Measurements from ENCODE around the gene SIAH1. TPM values are rescaled to one million over a fixed set of nuclear protein-coding genes. Genes with fewer than 3 reads are reported as not detected.
"Not testable (repeated sequence)": the region's sequence is repeated elsewhere in the genome, so short reads cannot be mapped to it uniquely, and the experiment has no call there.

SIAH1 gene
- total RNA-seq, 1 donor from 2014 or later: 31.1 TPM

- H3K36me3 Mint-ChIP-seq (ENCODE audit: low read depth): peaks cover 26% of the 10 kb centered on the region
- TF ChIP-seq CTCF (conservative IDR thresholded peaks at IDR 0.05): no peak
- H3K9me3 Mint-ChIP-seq: peaks cover 4% of the 10 kb centered on the region
- H3K27me3 Mint-ChIP-seq (ENCODE audit: low read depth): no peaks in the 10 kb centered on the region
- DNase-seq (ENCODE audit: low read depth, low spot score): no peak
- peak overlapping the region; percentile 43 for H3K27ac Mint-ChIP-seq (ENCODE audit: unreplicated experiment)
- H3K4me1 Mint-ChIP-seq: peaks cover 11% of the 10 kb centered on the region
- no peak overlapping the region for H3K4me3 Mint-ChIP-seq
Observed at GRCh38 chr16:48318630-48319029, 66.6 kb downstream of the SIAH1 start.

GRCh38 chr16:48317614-48318315, 67.4 kb downstream of the SIAH1 start:
- TF ChIP-seq CTCF (conservative IDR thresholded peaks at IDR 0.05): no peak
- peaks cover 11% of the 10 kb centered on the region for H3K4me1 Mint-ChIP-seq
- peaks cover 34% of the 10 kb centered on the region for H3K36me3 Mint-ChIP-seq (ENCODE audit: low read depth)
- no peaks in the 10 kb centered on the region for H3K27me3 Mint-ChIP-seq (ENCODE audit: low read depth)
- no peak for DNase-seq (ENCODE audit: low read depth, low spot score)
- no peak overlapping the region for H3K27ac Mint-ChIP-seq (ENCODE audit: unreplicated experiment)
- H3K4me3 Mint-ChIP-seq: no peak overlapping the region
- H3K9me3 Mint-ChIP-seq: peaks cover 11% of the 10 kb centered on the region

GRCh38 chr16:48317026-48317425, 68.2 kb downstream of the SIAH1 start:
- H3K4me3 Mint-ChIP-seq: no peak overlapping the region
- peaks cover 15% of the 10 kb centered on the region for H3K9me3 Mint-ChIP-seq
- no peak overlapping the region for H3K27ac Mint-ChIP-seq (ENCODE audit: unreplicated experiment)
- peaks cover 11% of the 10 kb centered on the region for H3K4me1 Mint-ChIP-seq
- no peak for TF ChIP-seq CTCF (conservative IDR thresholded peaks at IDR 0.05)
- no peak for DNase-seq (ENCODE audit: low read depth, low spot score)
- H3K36me3 Mint-ChIP-seq (ENCODE audit: low read depth): peaks cover 42% of the 10 kb centered on the region
- no peaks in the 10 kb centered on the region for H3K27me3 Mint-ChIP-seq (ENCODE audit: low read depth)

- DNase-seq (ENCODE audit: low read depth, low spot score); H3K27me3 Mint-ChIP-seq (ENCODE audit: low read depth); H3K27ac Mint-ChIP-seq (ENCODE audit: unreplicated experiment); H3K4me1 Mint-ChIP-seq; H3K4me3 Mint-ChIP-seq: not testable (repeated sequence)
- H3K9me3 Mint-ChIP-seq: peaks cover 31% of the 10 kb centered on the region
- peaks cover 72% of the 10 kb centered on the region for H3K36me3 Mint-ChIP-seq (ENCODE audit: low read depth)
Observed at GRCh38 chr16:48313905-48314304, 71.3 kb downstream of the SIAH1 start.

- Mint-ChIP-seq H3K36me3 (ENCODE audit: low read depth) (peaks cover 82% of the 10 kb centered on the region), H3K27ac (ENCODE audit: unreplicated experiment) (no peak overlapping the region), H3K27me3 (ENCODE audit: low read depth) (no peaks in the 10 kb centered on the region), H3K9me3 (peaks cover 42% of the 10 kb centered on the region), H3K4me3 (no peak overlapping the region), H3K4me1 (no peaks in the 10 kb centered on the region)
- no peak for TF ChIP-seq CTCF (conservative IDR thresholded peaks at IDR 0.05)
- no peak for DNase-seq (ENCODE audit: low read depth, low spot score)
Observed at GRCh38 chr16:48310908-48311641, 74.1 kb downstream of the SIAH1 start.

Other genes starting within 250 kb of the SIAH1 start
- gene ABCC12, start 229.4 kb downstream of the SIAH1 start, total RNA-seq: 0.07 and 0.30 TPM in 2 replicates
- 42.4 and 43.3 TPM in 2 replicates for gene LONP2, start 141.1 kb downstream of the SIAH1 start, total RNA-seq
- 0.09 and 0.20 TPM in 2 replicates for gene ABCC11, start 137.9 kb downstream of the SIAH1 start, total RNA-seq
- 29.9 and 34.9 TPM in 2 replicates for gene N4BP1, start 224.8 kb upstream of the SIAH1 start, total RNA-seq